ENCODE measurements around the gene ZNF3.

Gene ZNF3

GRCh38 chr7:100105534-100105933 is 24.0 kb upstream of the ZNF3 start:
- Histone ChIP-seq H3K4me1 (ENCODE audit: control insufficient read depth, insufficient read depth, low read length) (no peaks in the 10 kb centered on the region), H3K9me3 (ENCODE audit: control insufficient read depth, insufficient read depth, low read depth, low read length) (no peaks in the 10 kb centered on the region), H3K4me3 (ENCODE audit: low read depth, low read length) (no peak overlapping the region), H3K36me3 (ENCODE audit: control insufficient read depth in 2 of 2, insufficient read depth in 1 of 2, low read length in 2 of 2) (peaks cover 16 to 60% of the 10 kb centered on the region in 2 experiments), H3K27ac (ENCODE audit: extremely low read depth, low read depth, low read length) (no peak overlapping the region)
- ChIA-PET POLR2A (no interaction called here), CTCF (no interaction called here)
- TF ChIP-seq GLI4 (tag by site-specific recombination; IDR thresholded peaks at IDR 0.05) (no peak), HOXA7 (CRISPR knock-in tag; IDR thresholded peaks at IDR 0.05; ENCODE audit: borderline replicate concordance) (no peak), ZNF121 (tag by site-specific recombination; IDR thresholded peaks at IDR 0.05) (peak; percentile 84), ZNF133 (tag by site-specific recombination; IDR thresholded peaks at IDR 0.05) (no peak), PRDM1 (tag by site-specific recombination; IDR thresholded peaks at IDR 0.05) (no peak), SP7 (tag by site-specific recombination; IDR thresholded peaks at IDR 0.05) (no peak)
- TF ChIP-seq, protein P1, sequence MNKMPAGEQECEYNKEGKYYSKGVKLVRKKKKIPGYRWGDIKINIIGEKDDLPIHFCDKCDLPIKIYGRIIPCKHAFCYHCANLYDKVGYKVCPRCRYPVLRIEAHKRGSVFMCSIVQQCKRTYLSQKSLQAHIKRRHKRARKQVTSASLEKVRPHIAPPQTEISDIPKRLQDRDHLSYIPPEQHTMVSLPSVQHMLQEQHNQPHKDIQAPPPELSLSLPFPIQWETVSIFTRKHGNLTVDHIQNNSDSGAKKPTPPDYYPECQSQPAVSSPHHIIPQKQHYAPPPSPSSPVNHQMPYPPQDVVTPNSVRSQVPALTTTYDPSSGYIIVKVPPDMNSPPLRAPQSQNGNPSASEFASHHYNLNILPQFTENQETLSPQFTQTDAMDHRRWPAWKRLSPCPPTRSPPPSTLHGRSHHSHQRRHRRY (tag by site-specific recombination; IDR thresholded peaks at IDR 0.05) = no peak

- Histone ChIP-seq H3K4me1 (ENCODE audit: control insufficient read depth, insufficient read depth, low read length) (no peaks in the 10 kb centered on the region), H3K4me3 (ENCODE audit: low read depth, low read length) (no peak overlapping the region), H3K36me3 (ENCODE audit: control insufficient read depth in 2 of 2, insufficient read depth in 1 of 2, low read length in 2 of 2) (peaks cover 25 to 63% of the 10 kb centered on the region in 2 experiments), H3K27ac (ENCODE audit: extremely low read depth, low read depth, low read length) (peak overlapping the region; percentile 99; the same call in 1 of the 2 replicates), H3K9me3 (ENCODE audit: control insufficient read depth, insufficient read depth, low read depth, low read length) (no peaks in the 10 kb centered on the region)
- POLR2A ChIA-PET = interaction anchor here (0.7 to 4.4 kb wide), 6 partner anchors 10 to 1850 kb away, joined by 4 to 115 read pairs (median 35); partner anchors contain the start of genes CNPY4, COPS6, MBLAC1 and TAF6
- TF ChIP-seq, protein P2, sequence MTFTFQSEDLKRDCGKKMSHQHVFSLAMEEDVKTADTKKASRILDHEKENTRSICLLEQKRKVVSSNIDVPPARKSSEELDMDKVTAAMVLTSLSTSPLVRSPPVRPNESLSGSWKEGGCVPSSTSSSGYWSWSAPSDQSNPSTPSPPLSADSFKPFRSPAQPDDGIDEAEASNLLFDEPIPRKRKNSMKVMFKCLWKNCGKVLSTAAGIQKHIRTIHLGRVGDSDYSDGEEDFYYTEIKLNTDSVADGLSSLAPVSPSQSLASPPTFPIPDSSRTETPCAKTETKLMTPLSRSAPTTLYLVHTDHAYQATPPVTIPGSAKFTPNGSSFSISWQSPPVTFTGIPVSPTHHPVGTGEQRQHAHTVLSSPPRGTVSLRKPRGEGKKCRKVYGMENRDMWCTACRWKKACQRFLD (tag by site-specific recombination; IDR thresholded peaks at IDR 0.05) = no peak
- TF ChIP-seq ZNF121 (tag by site-specific recombination; IDR thresholded peaks at IDR 0.05) = peak; percentile 87
- TF ChIP-seq ZNF555 (tag by site-specific recombination; conservative IDR thresholded peaks at IDR 0.05) = no peak
- TF ChIP-seq ZEB2 (tag by site-specific recombination; IDR thresholded peaks at IDR 0.05) = no peak
- no peak for TF ChIP-seq HOXD13 (CRISPR knock-in tag; IDR thresholded peaks at IDR 0.05; ENCODE audit: borderline replicate concordance)
- TF ChIP-seq ZSCAN16 (tag by site-specific recombination; IDR thresholded peaks at IDR 0.05) = no peak
- TF ChIP-seq, protein P3, sequence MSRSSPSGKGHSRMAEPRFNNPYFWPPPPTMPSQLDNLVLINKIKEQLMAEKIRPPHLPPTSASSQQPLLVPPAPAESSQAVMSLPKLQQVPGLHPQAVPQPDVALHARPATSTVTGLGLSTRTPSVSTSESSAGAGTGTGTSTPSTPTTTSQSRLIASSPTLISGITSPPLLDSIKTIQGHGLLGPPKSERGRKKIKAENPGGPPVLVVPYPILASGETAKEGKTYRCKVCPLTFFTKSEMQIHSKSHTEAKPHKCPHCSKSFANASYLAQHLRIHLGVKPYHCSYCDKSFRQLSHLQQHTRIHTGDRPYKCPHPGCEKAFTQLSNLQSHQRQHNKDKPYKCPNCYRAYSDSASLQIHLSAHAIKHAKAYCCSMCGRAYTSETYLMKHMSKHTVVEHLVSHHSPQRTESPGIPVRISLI (tag by site-specific recombination; IDR thresholded peaks at IDR 0.05) = 0 out of 2 replicates have a peak, but pooled peaks have one; percentile 23
- TF ChIP-seq ZNF274 (IDR thresholded peaks at IDR 0.05; ENCODE audit: low read length) = no peak
- no peak for TF ChIP-seq ZNF274 (tag by site-specific recombination; IDR thresholded peaks at IDR 0.05; ENCODE audit: borderline replicate concordance)
- TF ChIP-seq ZBTB20 (tag by site-specific recombination; IDR thresholded peaks at IDR 0.05) = no peak
- TF ChIP-seq ZNF707 (tag by site-specific recombination; IDR thresholded peaks at IDR 0.05) = no peak
- no peak for TF ChIP-seq SCRT1 (tag by site-specific recombination; IDR thresholded peaks at IDR 0.05; ENCODE audit: borderline replicate concordance)
- no peak for TF ChIP-seq ZNF48 (tag by site-specific recombination; IDR thresholded peaks at IDR 0.05)
- TF ChIP-seq ZNF398 (tag by site-specific recombination; IDR thresholded peaks at IDR 0.05) = peak; percentile 39
- CTCF ChIA-PET = interaction anchor here (0.6 to 1.7 kb wide), 5 partner anchors 25 to 85 kb away, joined by 3 to 10 read pairs (median 5); no protein-coding TSS in a partner anchor
Measured at GRCh38 chr7:100102950-100103840, 21.7 kb upstream of the ZNF3 start.

All from HEK293 (cell line).